ELF-1 (cell line): Measurements from ENCODE around the gene PKNOX2.

Source experiments
- DNase-seq: peaks from one replicate; pipeline ENCODE4 v3.0.0-alpha.2; 2016; ENCODE audit warnings: low read depth, low spot score

Gene PKNOX2

DNA sequence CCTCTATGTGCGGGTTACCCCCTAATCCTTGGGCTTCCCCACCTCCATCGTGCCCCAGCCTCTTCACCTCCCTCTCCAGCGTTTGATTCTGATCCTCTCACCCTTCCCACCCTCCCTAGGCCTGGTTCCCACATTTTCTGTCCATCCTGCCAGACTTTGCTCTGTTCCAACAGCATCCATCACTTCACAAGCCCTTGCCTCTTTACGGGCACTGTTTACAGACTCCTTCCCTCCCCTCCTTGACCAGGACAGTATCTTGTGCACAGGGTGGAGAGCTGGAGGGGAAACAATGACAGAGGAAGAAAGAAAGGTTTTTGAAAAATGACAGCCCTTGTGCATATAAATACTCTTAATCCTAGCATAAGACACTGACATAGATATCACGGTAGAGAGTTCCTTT lies 301.1 kb downstream of the PKNOX2 start:
- no peak for DNase-seq

DNA sequence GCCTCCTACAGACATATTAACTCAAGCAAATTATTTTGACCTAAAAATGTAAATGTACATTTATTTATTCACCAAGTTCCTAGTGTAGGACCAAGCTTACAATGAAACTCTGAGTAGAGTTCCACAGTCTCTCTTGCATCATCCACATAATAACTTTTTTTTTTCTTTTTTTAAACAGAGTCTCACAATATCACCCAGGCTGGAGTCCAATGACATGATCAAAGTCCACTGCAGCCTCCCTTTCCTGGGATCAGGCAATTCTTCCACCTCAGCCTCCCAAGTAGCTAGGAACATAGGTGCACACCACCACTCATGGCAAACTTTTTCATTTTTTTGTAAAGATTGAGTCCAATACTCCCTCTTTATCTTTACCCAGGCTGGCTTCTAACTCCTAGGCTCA lies 303.5 kb downstream of the PKNOX2 start:
- no peak for DNase-seq

DNA sequence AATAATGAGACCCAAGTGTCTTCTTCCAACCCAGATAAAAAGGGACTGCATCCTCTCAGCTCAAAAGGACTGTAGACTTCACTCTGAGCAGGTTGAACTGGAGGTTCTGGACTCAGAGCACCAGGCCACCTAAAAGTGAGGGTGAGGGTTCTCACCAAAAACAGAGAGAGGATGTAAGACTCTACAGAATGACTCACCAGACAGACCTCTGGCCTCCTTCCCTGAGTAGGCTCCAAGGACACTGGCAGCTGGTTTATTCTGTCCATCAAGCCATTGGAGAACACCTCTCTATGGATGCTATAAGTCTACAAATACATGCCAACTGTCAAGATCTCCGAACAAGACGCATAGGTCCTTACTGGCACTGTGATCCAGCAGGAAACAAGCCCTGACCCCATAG lies 304.3 kb downstream of the PKNOX2 start:
- no peak for DNase-seq

DNA sequence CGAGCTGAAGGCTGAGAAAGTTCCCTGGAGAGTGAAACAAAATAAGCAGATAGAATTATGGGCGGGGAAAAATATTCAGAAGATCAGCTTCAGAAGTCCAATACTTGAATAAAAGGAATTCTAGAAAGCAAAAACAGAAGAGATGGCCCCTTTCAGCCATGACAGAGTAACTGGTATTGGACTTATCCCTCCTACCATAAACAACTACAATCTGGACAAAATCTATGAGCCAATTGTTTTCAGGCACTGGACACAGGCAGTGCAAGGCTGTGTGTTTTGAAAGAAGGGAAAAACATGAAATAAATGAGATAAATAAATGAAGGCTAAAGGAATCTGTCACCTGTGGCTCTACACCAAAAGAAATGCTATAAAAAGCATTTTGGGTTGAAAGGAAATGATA lies 305.8 kb downstream of the PKNOX2 start:
- no peak for DNase-seq

DNA sequence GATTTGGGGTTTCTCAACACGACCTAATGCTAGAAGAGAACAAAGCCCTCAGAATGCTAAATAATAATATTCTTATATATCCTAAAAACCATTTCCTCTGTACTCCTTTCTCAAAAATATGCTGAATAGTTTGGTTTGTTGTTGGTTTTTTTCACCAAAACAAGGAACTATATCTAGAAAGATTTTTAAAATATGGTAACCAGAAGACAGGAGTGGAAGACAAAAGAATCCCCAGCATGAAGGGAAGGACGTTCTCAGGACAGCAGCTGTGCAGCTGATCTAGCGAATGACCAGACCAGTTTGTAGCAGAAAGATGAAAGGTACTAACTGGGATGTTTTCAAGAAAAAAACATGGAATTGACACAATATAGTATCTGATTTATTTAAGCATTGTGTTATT lies 312.2 kb downstream of the PKNOX2 start:
- no peak for DNase-seq

DNA sequence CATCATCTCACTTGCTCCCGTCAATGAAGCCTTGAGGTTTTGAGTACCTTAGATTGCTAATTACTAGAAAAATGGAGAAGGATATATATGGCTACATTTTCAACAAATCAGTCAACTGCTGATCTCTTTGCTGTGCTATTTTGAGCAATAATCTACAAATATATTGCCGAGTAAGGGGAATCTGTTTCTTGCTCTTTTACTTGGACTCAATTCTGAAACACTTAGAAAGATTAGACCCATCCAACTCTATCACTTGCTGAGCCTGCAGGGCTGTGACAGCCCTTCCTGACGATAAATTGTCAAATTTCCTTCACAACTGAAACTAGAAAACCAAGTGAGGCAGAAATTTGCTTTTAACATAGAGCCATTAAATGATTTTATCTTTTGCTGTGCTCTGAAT lies 314.6 kb downstream of the PKNOX2 start:
- DNase-seq, result no peak

DNA sequence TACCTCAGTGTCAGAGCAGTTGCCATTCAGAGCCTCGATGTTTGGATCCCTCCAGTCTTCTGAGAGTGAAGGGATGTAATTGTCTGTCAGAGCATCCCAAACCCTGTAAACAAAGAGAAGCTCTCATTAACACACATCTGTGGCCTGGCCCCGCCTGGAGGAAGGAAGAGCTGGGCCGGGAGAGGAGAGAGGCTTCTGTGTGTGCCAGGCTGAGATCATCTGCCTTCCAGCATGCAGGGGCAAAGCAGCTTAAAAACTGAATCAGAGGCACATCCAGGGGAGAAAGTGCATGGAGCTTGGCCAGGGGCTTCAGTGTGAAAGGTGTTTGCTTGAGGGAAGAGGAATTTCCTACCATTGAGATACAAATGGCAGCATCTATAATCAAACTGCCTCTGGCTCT lies 317.0 kb downstream of the PKNOX2 start:
- DNase-seq, result peak; percentile 22
